MM.1S (cell line): Measurements from ENCODE around the gene DDX4.

Source experiments
- CTCF ChIP-seq: fragments of 300-600 bp; sonication (generic); IDR thresholded peaks from 2 replicates; pipeline ENCODE4 v1.5.1; 2016; ENCODE audit warnings: antibody characterized with exemption, low read length, mixed read lengths
- EZH2 ChIP-seq: fragments of 300-600 bp; sonication (generic); optimal IDR thresholded peaks from 2 replicates; pipeline ENCODE3; 2017; ENCODE audit warnings: low read depth, mild to moderate bottlenecking, antibody characterized with exemption, low read length, mixed read lengths
- EZH2phosphoT487 ChIP-seq: fragments of 300-600 bp; sonication (generic); IDR thresholded peaks from 2 replicates; pipeline ENCODE4 v1.6.1; 2018; ENCODE audit warnings: antibody characterized with exemption, low read length

- TF ChIP-seq CTCF, result no peak
- no peak for TF ChIP-seq EZH2
- no peak for TF ChIP-seq EZH2phosphoT487
Observed at GRCh38 chr5:55713871-55714270, 24.0 kb upstream of the DDX4 start.
